BLaER1 (cell line): ENCODE measurements around the gene SFPQ.

ENCODE experiments used
- H3K27ac ChIP-seq: shearing (Covaris generic); formaldehyde crosslinking; 2 replicates; pipeline ENCODE4 v1.8.1; 2022
- H3K27me3 ChIP-seq: shearing (Covaris generic); formaldehyde crosslinking; 2 replicates; pipeline ENCODE4 v1.8.1; 2022
- H3K36me3 ChIP-seq: shearing (Covaris generic); formaldehyde crosslinking; 2 replicates; pipeline ENCODE4 v1.8.1; 2022
- H3K4me1 ChIP-seq: shearing (Covaris generic); formaldehyde crosslinking; 2 replicates; pipeline ENCODE4 v1.8.1; 2022
- H3K4me2 ChIP-seq: shearing (Covaris generic); formaldehyde crosslinking; 2 replicates; pipeline ENCODE4 v1.8.1; 2022
- H3K4me3 ChIP-seq: shearing (Covaris generic); formaldehyde crosslinking; 2 replicates; pipeline ENCODE4 v1.8.1; 2022
- H3K9ac ChIP-seq: shearing (Covaris generic); formaldehyde crosslinking; 2 replicates; pipeline ENCODE4 v1.8.1; 2022
- H3K9me3 ChIP-seq: shearing (Covaris generic); formaldehyde crosslinking; 2 replicates; pipeline ENCODE4 v1.8.1; 2022
- H4K20me1 ChIP-seq: shearing (Covaris generic); formaldehyde crosslinking; 2 replicates; pipeline ENCODE4 v1.8.1; 2022
- Cebpa-rat ChIP-seq: shearing (Covaris generic); IDR thresholded peaks from 2 replicates; pipeline ENCODE4 v1.8.1; 2022

Gene SFPQ

GRCh38 chr1:35187816-35188342 is 5.1 kb downstream of the SFPQ start:
- Histone ChIP-seq H3K27me3 (no peaks in the 10 kb centered on the region), H3K4me1 (peaks cover 58% of the 10 kb centered on the region), H3K4me2 (peak overlapping the region; percentile 87), H3K9me3 (no peaks in the 10 kb centered on the region), H3K36me3 (peaks cover 90% of the 10 kb centered on the region), H3K27ac (no peak overlapping the region), H3K4me3 (no peak overlapping the region), H3K9ac (no peak overlapping the region), H4K20me1 (peaks cover 96% of the 10 kb centered on the region)
- no peak for TF ChIP-seq Cebpa-rat

GRCh38 chr1:35186239-35186638 is 6.7 kb downstream of the SFPQ start:
- peaks cover 100% of the 10 kb centered on the region for H3K36me3 ChIP-seq

GRCh38 chr1:35185200-35185599 is 7.7 kb downstream of the SFPQ start:
- no peak for TF ChIP-seq Cebpa-rat
- Histone ChIP-seq H3K9me3 (no peaks in the 10 kb centered on the region), H3K27ac (no peak overlapping the region), H3K27me3 (no peaks in the 10 kb centered on the region), H3K4me3 (no peak overlapping the region), H3K9ac (no peak overlapping the region), H4K20me1 (peaks cover 100% of the 10 kb centered on the region), H3K4me1 (peaks cover 54% of the 10 kb centered on the region), H3K36me3 (peaks cover 100% of the 10 kb centered on the region), H3K4me2 (no peak overlapping the region)

More at GRCh38 chr1:35186239-35186638, 6.7 kb downstream of the SFPQ start:
- Histone ChIP-seq H3K4me2 (peak overlapping the region; percentile 87), H3K4me3 (no peak overlapping the region), H3K9me3 (no peaks in the 10 kb centered on the region), H3K9ac (no peak overlapping the region), H3K27me3 (no peaks in the 10 kb centered on the region), H3K4me1 (peaks cover 58% of the 10 kb centered on the region), H4K20me1 (peaks cover 100% of the 10 kb centered on the region), H3K27ac (no peak overlapping the region)
- TF ChIP-seq Cebpa-rat: no peak

GRCh38 chr1:35184495-35185199 is 8.3 kb downstream of the SFPQ start:
- Histone ChIP-seq H4K20me1 (peaks cover 100% of the 10 kb centered on the region), H3K4me1 (peaks cover 49% of the 10 kb centered on the region), H3K4me2 (no peak overlapping the region)

GRCh38 chr1:35181790-35182455 is 11.0 kb downstream of the SFPQ start:
- Histone ChIP-seq H3K27me3 (no peaks in the 10 kb centered on the region), H3K4me3 (no peak overlapping the region), H3K4me2 (no peak overlapping the region), H4K20me1 (peaks cover 100% of the 10 kb centered on the region), H3K4me1 (peaks cover 21% of the 10 kb centered on the region), H3K36me3 (peaks cover 100% of the 10 kb centered on the region), H3K27ac (no peak overlapping the region), H3K9ac (no peak overlapping the region), H3K9me3 (no peaks in the 10 kb centered on the region)
- TF ChIP-seq Cebpa-rat: no peak

More at GRCh38 chr1:35184495-35185199, 8.3 kb downstream of the SFPQ start:
- Histone ChIP-seq H3K27me3 (no peaks in the 10 kb centered on the region), H3K36me3 (peaks cover 100% of the 10 kb centered on the region), H3K4me3 (no peak overlapping the region), H3K9me3 (no peaks in the 10 kb centered on the region), H3K27ac (no peak overlapping the region), H3K9ac (no peak overlapping the region)
- TF ChIP-seq Cebpa-rat: no peak

- Histone ChIP-seq H4K20me1 (peaks cover 100% of the 10 kb centered on the region), H3K9me3 (no peaks in the 10 kb centered on the region), H3K27ac (no peak overlapping the region), H3K4me3 (no peak overlapping the region), H3K27me3 (no peaks in the 10 kb centered on the region), H3K4me2 (no peak overlapping the region), H3K36me3 (peaks cover 100% of the 10 kb centered on the region), H3K9ac (no peak overlapping the region), H3K4me1 (peaks cover 11% of the 10 kb centered on the region; the same call in 1 of the 2 replicates)
- no peak for TF ChIP-seq Cebpa-rat
Observed at GRCh38 chr1:35180776-35181374, 12.1 kb downstream of the SFPQ start.

GRCh38 chr1:35179908-35180307 is 13.0 kb downstream of the SFPQ start:
- no peaks in the 10 kb centered on the region for H3K27me3 ChIP-seq
- H3K4me1 ChIP-seq: 0 out of 2 replicates have a peak, but pooled peaks cover 9% of the 10 kb centered on the region
- TF ChIP-seq Cebpa-rat: no peak
- no peak overlapping the region for H3K27ac ChIP-seq
- no peak overlapping the region for H3K4me3 ChIP-seq
- no peaks in the 10 kb centered on the region for H3K9me3 ChIP-seq
- no peak overlapping the region for H3K9ac ChIP-seq
- H4K20me1 ChIP-seq: peaks cover 100% of the 10 kb centered on the region
- H3K36me3 ChIP-seq: peaks cover 100% of the 10 kb centered on the region
- no peak overlapping the region for H3K4me2 ChIP-seq

- H3K4me3 ChIP-seq: no peak overlapping the region
- H3K36me3 ChIP-seq: peaks cover 94% of the 10 kb centered on the region
- no peak overlapping the region for H3K9ac ChIP-seq
- no peak overlapping the region for H3K27ac ChIP-seq
- peaks cover 100% of the 10 kb centered on the region for H4K20me1 ChIP-seq
- no peak for TF ChIP-seq Cebpa-rat
- no peaks in the 10 kb centered on the region for H3K9me3 ChIP-seq
- H3K27me3 ChIP-seq: no peaks in the 10 kb centered on the region
- H3K4me2 ChIP-seq: no peak overlapping the region
- 0 out of 2 replicates have a peak, but pooled peaks cover 4% of the 10 kb centered on the region for H3K4me1 ChIP-seq
Observed at GRCh38 chr1:35178874-35179380, 14.0 kb downstream of the SFPQ start.

- Histone ChIP-seq H3K4me1 (no peaks in the 10 kb centered on the region), H3K4me2 (no peak overlapping the region), H3K36me3 (peaks cover 88% of the 10 kb centered on the region), H3K27ac (no peak overlapping the region), H3K4me3 (no peak overlapping the region), H3K9me3 (no peaks in the 10 kb centered on the region), H3K27me3 (no peaks in the 10 kb centered on the region), H4K20me1 (peaks cover 99% of the 10 kb centered on the region), H3K9ac (no peak overlapping the region)
- TF ChIP-seq Cebpa-rat: no peak
Observed at GRCh38 chr1:35178295-35178695, 14.7 kb downstream of the SFPQ start.
